Mucosa of stomach (tissue), 1 donor: ENCODE results near the gene CHMP6.
A peak's percentile ranks its signal among the peaks of the same experiment; 100 is the strongest.

Experiments
- H3K27me3 ChIP-seq: one replicate; pipeline ENCODE4 v1.7.0; 2013; ENCODE audit warnings: mild to moderate bottlenecking, low read length; ENCODE audit not compliant: control insufficient read depth, insufficient read depth
- H3K36me3 ChIP-seq: one replicate; pipeline ENCODE4 v1.7.0; 2013; ENCODE audit warnings: low read length; ENCODE audit not compliant: control insufficient read depth, insufficient read depth
- H3K4me1 ChIP-seq: one replicate; pipeline ENCODE4 v1.7.0; 2013; ENCODE audit warnings: mild to moderate bottlenecking, low read length; ENCODE audit not compliant: control insufficient read depth, insufficient read depth
- H3K4me3 ChIP-seq: one replicate; pipeline ENCODE4 v1.7.0; 2013; ENCODE audit warnings: low read length
- H3K9ac ChIP-seq: one replicate; pipeline ENCODE4 v1.7.0; 2013; ENCODE audit warnings: mild to moderate bottlenecking, low read length, moderate library complexity
- H3K9me3 ChIP-seq: one replicate; pipeline ENCODE4 v1.7.0; 2013; ENCODE audit warnings: mild to moderate bottlenecking, low read length, moderate library complexity; ENCODE audit not compliant: control insufficient read depth
- donor health status: Pancreatic carcinoma.

Gene CHMP6

DNA sequence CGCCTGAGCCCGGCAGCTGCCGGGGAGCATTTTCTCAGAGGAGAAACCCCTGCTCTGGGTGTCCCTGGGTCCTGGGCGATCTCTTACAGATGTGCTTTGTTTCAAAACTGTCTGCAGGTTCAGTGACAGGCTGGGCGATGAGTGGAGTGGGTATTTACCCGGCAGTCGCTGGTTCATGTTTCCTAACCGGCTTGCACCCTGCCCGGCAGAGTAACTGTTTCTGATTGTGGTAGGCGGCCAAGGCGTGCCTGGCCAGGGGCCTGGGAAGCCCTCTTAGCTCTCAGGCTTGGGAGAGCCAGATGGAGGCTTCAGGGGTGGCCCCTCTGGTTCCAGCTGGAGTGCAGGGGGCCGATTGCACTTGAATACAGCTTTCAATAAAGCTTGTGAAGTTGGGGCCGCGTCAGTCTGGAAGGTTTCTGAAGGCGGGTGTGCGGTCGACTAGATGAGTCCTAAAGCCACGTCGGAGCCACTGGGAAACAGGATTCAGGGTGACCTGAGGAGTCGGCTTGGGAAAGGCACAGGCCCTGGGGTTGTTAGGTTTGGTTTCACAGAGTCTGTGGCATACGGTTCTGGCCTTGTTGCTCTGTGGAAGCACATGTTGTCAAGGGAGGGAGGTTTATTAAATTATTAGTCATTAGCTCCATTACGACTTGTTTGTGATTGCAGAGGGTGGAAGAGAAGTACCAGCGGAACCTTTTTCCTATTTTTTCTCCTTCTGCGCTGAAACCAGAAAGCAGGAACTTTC is 44.7 kb downstream of the CHMP6 start:
- no peaks in the 10 kb centered on the region for H3K9me3 ChIP-seq
- H3K36me3 ChIP-seq = no peaks in the 10 kb centered on the region
- H3K4me3 ChIP-seq = peak overlapping the region; percentile 38
- H3K4me1 ChIP-seq = peaks cover 69% of the 10 kb centered on the region
- H3K9ac ChIP-seq = peak overlapping the region; percentile 57
- no peaks in the 10 kb centered on the region for H3K27me3 ChIP-seq

DNA sequence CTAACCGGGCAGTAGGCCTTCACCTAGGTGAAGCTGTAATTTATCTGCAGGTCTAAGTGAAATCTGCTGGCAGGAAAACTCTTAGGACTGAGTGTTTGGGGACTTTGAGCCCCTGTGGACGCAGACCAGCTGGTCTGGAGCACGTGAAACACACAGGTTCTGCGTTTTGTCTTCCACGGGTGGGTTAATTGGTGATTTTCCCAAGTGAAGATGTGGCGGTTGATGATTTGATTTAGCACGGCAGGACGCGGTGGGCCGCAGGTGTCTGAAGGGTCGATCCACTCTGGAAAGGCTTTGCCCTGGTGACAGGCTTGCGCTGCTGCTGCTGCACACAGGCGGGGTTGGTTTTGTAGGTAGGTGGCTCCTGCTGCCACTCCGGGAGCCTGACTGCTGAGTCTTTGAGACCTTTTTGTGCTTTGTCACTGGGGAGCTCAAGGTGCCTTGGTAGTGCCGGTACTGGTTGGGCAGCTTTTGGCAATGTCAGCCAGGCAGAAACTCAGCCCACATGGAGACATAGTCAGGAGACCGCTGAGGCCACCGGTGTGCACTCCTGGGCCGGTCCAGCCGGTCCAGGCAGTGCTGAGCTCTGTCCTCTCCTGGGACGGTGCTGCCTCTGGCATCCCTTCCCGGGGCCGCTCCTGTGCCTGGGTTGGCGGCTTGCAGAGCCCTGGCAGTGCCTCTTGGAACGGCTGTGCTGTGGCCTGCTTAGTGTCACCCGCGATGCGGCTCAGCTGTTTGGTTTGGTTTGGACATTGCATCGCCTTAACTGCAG is 45.6 kb downstream of the CHMP6 start:
- H3K4me3 ChIP-seq = peak overlapping the region; percentile 38
- H3K4me1 ChIP-seq = peaks cover 62% of the 10 kb centered on the region
- H3K27me3 ChIP-seq = no peaks in the 10 kb centered on the region
- no peaks in the 10 kb centered on the region for H3K36me3 ChIP-seq
- peak overlapping the region; percentile 48 for H3K9ac ChIP-seq
- H3K9me3 ChIP-seq = no peaks in the 10 kb centered on the region

DNA sequence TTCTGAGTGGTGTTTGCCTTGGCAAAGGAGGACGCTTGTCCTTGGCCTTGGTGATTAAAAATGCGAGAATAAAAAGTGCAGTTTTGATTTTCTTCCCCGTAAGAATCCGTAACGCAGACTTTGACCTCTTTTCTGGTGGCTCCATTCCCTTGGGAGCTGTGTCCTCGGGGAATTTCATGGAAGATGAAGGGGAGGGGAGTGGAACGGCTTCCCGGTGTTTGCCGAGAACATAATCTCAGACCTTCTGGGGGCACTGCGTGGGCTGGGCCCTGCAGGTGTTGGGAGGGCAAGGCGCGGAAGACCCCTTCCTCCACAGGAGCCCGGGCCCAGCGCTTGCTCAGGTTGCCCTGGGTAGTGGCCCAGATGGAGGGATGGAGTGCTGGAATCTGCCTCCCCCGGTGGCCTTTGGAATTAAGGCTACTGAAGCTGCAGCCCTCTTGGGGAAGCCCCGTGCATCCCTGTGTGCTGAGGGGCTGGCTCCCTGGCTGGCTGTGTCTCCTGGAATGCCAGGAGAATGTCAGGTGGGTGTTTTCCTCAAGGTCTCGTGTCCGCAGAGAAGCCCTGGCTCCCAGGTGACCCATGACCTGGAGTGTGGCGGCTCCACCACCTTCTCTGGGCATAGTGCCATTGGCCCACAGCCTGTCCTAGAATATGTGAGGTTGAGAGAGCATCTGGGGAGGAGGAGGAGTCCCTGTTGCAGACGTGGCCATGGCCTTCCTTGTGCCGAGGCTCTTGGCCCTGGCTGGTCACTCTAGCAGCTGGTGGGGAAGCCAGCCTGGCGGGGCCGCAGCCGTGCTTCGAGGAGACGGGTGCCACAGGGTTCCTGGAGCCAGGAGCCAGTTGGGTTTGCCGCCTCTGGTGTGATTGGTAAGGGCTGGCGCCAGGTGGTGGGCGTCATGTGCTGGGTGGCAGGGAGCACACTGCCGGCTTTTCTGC is 46.4 kb downstream of the CHMP6 start:
- Histone ChIP-seq H3K4me3 (no peak overlapping the region), H3K4me1 (peaks cover 61% of the 10 kb centered on the region), H3K9me3 (no peaks in the 10 kb centered on the region), H3K36me3 (no peaks in the 10 kb centered on the region), H3K27me3 (no peaks in the 10 kb centered on the region), H3K9ac (no peak overlapping the region)

DNA sequence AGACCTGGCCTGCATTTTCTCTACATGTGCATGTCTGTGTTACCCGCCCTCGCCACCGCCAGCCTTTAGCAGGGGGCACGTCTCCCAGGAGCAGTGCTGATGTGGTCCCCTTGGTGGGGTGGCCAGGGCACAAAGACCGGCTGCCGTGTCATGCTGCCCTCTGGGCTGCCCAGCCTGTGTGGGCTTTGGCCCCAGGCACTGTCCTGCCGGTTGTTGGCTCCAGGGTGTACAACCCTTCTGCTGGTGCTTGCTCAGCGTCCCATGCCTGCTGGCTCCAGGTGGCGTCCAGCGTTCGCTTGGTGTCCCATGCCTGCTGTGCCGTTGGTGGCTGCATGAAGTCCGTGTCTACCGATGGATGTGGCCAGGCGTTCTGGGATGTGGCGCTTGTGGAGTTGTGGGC is 47.5 kb downstream of the CHMP6 start:
- H3K27me3 ChIP-seq = no peaks in the 10 kb centered on the region
- no peaks in the 10 kb centered on the region for H3K36me3 ChIP-seq
- H3K9me3 ChIP-seq = no peaks in the 10 kb centered on the region
- H3K9ac ChIP-seq = no peak overlapping the region
- H3K4me1 ChIP-seq = peaks cover 61% of the 10 kb centered on the region
- no peak overlapping the region for H3K4me3 ChIP-seq

DNA sequence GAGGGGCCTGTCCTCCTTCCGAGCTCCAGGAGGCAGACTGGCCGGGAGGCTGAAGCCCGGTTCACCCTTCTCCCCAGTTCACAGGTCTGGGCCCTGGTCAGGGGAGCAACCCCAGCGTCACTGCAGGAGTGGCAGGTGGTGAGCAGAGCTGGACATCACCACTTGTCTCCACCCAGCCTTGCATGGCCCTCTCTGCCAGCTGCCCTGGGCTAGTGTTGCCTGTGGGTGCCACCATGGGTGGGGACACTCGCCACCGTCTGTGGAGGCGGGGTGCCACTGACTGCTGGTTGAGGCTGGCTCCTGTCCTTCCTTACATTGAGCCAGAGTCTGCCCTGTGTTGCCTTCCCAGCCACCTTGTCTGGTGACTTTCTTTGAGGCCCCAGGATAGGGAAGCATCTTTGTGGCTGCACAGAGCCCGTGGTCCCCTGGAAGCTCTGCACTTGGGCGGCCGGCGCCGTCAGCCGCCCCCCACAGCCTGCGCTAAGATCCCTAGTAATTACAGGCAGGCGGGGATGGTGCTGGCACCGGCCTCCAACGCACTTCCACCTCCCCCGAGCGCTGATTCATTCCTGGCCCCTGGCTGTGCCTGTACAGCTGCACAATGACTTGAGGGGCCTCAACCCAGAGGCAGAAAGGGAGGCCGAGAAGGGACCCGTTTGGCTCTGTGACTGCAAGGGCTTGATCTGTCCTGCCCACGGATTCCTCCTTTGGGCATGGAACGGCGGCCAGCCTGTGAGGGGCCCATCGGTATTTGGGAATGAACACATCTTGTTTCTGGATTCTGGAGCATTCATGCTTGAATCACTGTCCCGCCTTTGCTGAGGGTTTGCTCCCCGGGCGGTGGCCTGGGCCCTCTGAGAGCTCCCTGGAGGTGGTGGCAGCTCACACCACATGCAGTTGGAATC is 48.5 kb downstream of the CHMP6 start:
- H3K4me1 ChIP-seq = peaks cover 69% of the 10 kb centered on the region
- no peak overlapping the region for H3K9ac ChIP-seq

DNA sequence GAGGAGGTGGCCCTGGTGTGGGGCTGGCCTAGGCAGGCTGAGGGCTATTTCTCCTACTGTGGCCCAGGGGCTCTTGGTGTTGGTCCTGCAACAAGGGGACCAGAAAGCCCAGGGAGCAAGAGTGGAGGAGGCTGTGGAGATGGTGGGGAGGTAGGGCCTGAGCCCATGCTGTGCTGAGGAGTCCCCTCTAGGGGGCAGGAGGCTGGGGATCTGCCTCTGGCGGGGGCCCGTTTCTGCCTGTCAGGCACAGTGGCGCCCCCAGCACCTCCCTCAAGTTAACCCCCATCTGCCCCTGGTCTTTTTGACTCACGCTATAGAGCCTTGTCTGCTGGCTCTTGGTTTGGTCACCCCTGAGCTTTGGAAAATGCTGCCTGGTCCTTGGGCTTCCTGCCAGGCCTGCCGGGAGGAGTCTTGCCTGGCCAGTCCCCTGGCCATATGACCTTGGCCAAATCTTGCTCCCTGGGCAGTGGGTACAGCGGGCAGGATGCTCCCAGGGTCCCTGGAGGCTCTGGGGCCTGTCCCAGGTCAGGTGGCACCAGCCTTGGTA is 49.2 kb downstream of the CHMP6 start:
- Histone ChIP-seq H3K9ac (no peak overlapping the region), H3K4me1 (peaks cover 77% of the 10 kb centered on the region), H3K27me3 (no peaks in the 10 kb centered on the region), H3K9me3 (no peaks in the 10 kb centered on the region), H3K4me3 (no peak overlapping the region), H3K36me3 (no peaks in the 10 kb centered on the region)

More for the DNA sequence above, 48.5 kb downstream of the CHMP6 start:
- no peaks in the 10 kb centered on the region for H3K36me3 ChIP-seq
- H3K9me3 ChIP-seq = no peaks in the 10 kb centered on the region
- H3K4me3 ChIP-seq = no peak overlapping the region
- no peaks in the 10 kb centered on the region for H3K27me3 ChIP-seq

DNA sequence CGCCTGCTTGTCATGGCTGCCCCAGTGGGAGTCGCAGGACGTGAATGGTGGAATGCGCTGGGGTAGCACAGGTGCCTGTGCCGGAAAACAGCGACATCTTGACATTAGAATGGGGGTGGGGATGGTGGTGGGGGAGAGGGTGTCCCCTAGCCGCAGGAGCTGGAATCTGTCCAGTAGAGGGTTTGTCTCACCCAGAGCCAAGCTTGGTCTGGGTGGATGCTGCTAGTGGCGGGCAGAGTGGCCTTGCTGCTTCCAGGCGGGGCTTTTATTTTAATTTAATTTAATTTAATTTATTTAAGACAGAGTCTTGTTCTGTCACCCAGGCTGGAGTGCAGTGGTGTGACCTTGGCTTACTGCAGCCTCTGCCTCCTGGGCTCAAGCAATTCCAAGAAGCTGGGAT is 51.0 kb downstream of the CHMP6 start:
- Histone ChIP-seq H3K9ac (no peak overlapping the region), H3K4me1 (peaks cover 85% of the 10 kb centered on the region)

DNA sequence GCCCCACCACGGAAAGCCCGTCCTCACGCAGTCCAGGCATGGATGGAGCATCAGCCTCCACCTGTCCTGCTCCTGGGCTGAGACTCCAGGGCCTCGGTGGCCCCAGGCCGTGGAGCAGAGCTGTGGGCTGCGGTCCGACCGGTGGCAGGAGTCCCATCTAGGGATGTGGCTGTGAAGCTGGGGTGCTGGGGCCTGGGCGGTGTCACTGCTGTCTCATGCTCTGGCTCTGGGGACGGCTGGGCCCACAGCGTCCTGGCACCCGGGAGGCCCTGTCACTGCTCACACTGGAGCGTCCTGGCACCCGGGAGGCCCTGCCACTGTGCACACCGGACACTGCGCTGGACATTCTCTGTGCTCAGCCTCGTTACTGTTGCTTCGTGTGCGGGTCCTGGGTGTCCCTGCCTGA is 51.7 kb downstream of the CHMP6 start:
- Histone ChIP-seq H3K4me3 (no peak overlapping the region), H3K4me1 (peaks cover 82% of the 10 kb centered on the region), H3K9ac (no peak overlapping the region)

More for the DNA sequence above, 51.0 kb downstream of the CHMP6 start:
- no peak overlapping the region for H3K4me3 ChIP-seq
- no peaks in the 10 kb centered on the region for H3K36me3 ChIP-seq
- no peaks in the 10 kb centered on the region for H3K9me3 ChIP-seq
- no peaks in the 10 kb centered on the region for H3K27me3 ChIP-seq

DNA sequence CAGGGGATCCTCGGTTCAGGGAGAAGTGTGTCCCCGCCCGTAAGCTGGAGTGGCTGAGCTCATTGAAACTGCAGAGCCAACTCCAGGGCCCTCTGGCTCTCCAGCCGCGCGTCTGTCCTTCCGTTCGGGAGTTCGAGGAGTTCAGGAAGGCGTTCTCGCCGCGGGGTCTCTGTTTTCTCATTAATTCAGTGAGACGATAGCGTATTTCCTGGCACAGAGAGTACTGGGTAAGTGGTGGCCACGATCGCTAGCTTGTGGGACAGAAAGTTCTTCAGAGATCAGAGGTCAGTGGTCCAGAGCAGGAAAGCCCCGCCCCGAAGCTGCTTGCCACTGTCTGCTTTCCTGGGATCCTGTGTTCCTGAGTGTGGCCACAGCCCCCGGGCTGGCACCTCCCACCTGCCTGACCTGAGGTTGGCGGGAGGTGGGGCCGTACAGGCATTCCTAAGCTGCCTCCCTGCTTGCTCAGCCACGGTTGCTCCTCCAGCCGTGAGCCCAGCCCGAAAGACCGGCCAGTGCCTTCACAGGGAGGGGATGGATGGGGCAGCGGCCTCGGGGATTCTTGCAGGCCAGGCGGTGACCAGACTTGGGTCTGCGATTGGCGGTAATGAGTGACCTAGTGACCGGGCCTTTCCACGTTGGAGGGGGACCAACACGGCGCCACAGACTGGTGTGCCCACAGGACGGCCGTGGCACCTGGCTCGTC is 52.2 kb downstream of the CHMP6 start:
- Histone ChIP-seq H3K9ac (peak overlapping the region; percentile 36), H3K4me3 (no peak overlapping the region), H3K9me3 (no peaks in the 10 kb centered on the region), H3K27me3 (no peaks in the 10 kb centered on the region), H3K36me3 (no peaks in the 10 kb centered on the region), H3K4me1 (peaks cover 82% of the 10 kb centered on the region)

More for the DNA sequence above, 51.7 kb downstream of the CHMP6 start:
- no peaks in the 10 kb centered on the region for H3K27me3 ChIP-seq
- no peaks in the 10 kb centered on the region for H3K36me3 ChIP-seq
- no peaks in the 10 kb centered on the region for H3K9me3 ChIP-seq

DNA sequence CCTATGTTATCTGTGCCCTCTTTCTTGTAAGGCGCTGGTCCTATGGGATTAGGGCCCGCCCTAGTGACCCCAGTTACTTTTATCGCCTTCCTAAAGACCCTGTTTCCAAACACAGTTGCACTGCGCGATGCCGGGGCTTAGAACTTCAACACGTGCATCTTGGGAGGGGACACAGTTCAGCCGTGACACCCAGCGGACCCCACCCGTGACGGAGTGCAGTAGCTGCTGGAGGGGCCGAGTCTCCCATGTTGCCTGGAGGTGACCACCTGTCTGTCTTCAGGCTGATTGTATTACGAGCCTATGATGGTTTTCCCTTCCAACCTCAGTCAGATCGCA is 52.8 kb downstream of the CHMP6 start:
- H3K36me3 ChIP-seq = no peaks in the 10 kb centered on the region
- H3K9ac ChIP-seq = peak overlapping the region; percentile 36
- no peaks in the 10 kb centered on the region for H3K9me3 ChIP-seq
- H3K4me1 ChIP-seq = peaks cover 82% of the 10 kb centered on the region
- no peak overlapping the region for H3K4me3 ChIP-seq
- no peaks in the 10 kb centered on the region for H3K27me3 ChIP-seq
